SK-N-SH treated with all-trans-retinoic acid at 6 μM for 48 hours (cell line): Measurements from ENCODE around the gene ROBO2.

Experiments
- ATAC-seq: fragments of 200-7000 bp; cut with Tn5 transposase; 3 replicates; pipeline ENCODE4 v1.9.1; 2020; ENCODE audit warnings: mild to moderate bottlenecking, moderate library complexity
- ARNTL ChIP-seq: fragments of 450-650 bp; formaldehyde crosslinking; IDR thresholded peaks from 2 replicates; pipeline ENCODE4 v1.5.0; 2020; ENCODE audit warnings: low read depth, mild to moderate bottlenecking, moderate library complexity, borderline replicate concordance
- BACH2 ChIP-seq: fragments of 250-450 bp; sonication (Bioruptor Pico); IDR thresholded peaks from 2 replicates; pipeline ENCODE4 v1.9.0; 2021; ENCODE audit warnings: mild to moderate bottlenecking, borderline replicate concordance
- CSDC2 ChIP-seq: fragments of 250-450 bp; sonication (Bioruptor Pico); IDR thresholded peaks from 2 replicates; pipeline ENCODE4 v1.5.0; 2020; ENCODE audit warnings: mild to moderate bottlenecking, moderate library complexity
- CSRNP3 ChIP-seq: fragments of 250-450 bp; sonication (Bioruptor Pico); IDR thresholded peaks from 2 replicates; pipeline ENCODE4 v1.5.1; 2021; ENCODE audit warnings: mild to moderate bottlenecking, moderate library complexity
- ESRRG ChIP-seq: fragments of 250-450 bp; sonication (Bioruptor Pico); IDR thresholded peaks from 2 replicates; pipeline ENCODE4 v1.6.1; 2021; ENCODE audit warnings: mild to moderate bottlenecking
- GLIS3 ChIP-seq: fragments of 250-450 bp; sonication (Bioruptor Pico); IDR thresholded peaks from 2 replicates; pipeline ENCODE4 v1.5.0; 2020; ENCODE audit warnings: mild to moderate bottlenecking, moderate library complexity
- ISL1 ChIP-seq: fragments of 250-450 bp; sonication (Bioruptor Pico); IDR thresholded peaks from 2 replicates; pipeline ENCODE4 v2.1.2; 2022; ENCODE audit warnings: mild to moderate bottlenecking, moderate library complexity
- OSR1 ChIP-seq: fragments of 250-450 bp; sonication (Bioruptor Pico); IDR thresholded peaks from 2 replicates; pipeline ENCODE4 v1.8.0; 2022; ENCODE audit warnings: moderate library complexity, mild to moderate bottlenecking, inconsistent platforms
- PATZ1 ChIP-seq: fragments of 250-450 bp; sonication (Bioruptor Pico); IDR thresholded peaks from 2 replicates; pipeline ENCODE4 v1.8.0; 2020; ENCODE audit warnings: mild to moderate bottlenecking, moderate library complexity, borderline replicate concordance
- POU6F1 ChIP-seq: fragments of 250-450 bp; sonication (Bioruptor Pico); IDR thresholded peaks from 2 replicates; pipeline ENCODE4 v1.8.0; 2021; ENCODE audit warnings: low read depth, mild to moderate bottlenecking, moderate library complexity, borderline replicate concordance
- PPARA ChIP-seq: fragments of 250-450 bp; sonication (Bioruptor Pico); IDR thresholded peaks from 2 replicates; pipeline ENCODE4 v1.5.0; 2020; ENCODE audit warnings: mild to moderate bottlenecking, borderline replicate concordance
- RARB ChIP-seq: fragments of 250-450 bp; sonication (Bioruptor Pico); IDR thresholded peaks from 2 replicates; pipeline ENCODE4 v1.8.0; 2021; ENCODE audit warnings: mild to moderate bottlenecking, moderate library complexity
- SNAI2 ChIP-seq: fragments of 250-450 bp; sonication (Bioruptor Pico); IDR thresholded peaks from 2 replicates; pipeline ENCODE4 v1.5.0; 2020; ENCODE audit warnings: mild to moderate bottlenecking, moderate library complexity
- TCF4 ChIP-seq: fragments of 250-450 bp; sonication (Bioruptor Pico); IDR thresholded peaks from 2 replicates; pipeline ENCODE4 v1.8.0; 2021; ENCODE audit warnings: mild to moderate bottlenecking, moderate library complexity, borderline replicate concordance
- TOX ChIP-seq: fragments of 250-450 bp; sonication (Bioruptor Pico); IDR thresholded peaks from 2 replicates; pipeline ENCODE4 v1.8.0; 2021; ENCODE audit warnings: mild to moderate bottlenecking, moderate library complexity, borderline replicate concordance
- TSHZ2 ChIP-seq: fragments of 250-450 bp; sonication (Bioruptor Pico); IDR thresholded peaks from 2 replicates; pipeline ENCODE4 v1.5.0; 2020; ENCODE audit warnings: mild to moderate bottlenecking, moderate library complexity
- ZC3H10 ChIP-seq: fragments of 250-450 bp; sonication (Bioruptor Pico); IDR thresholded peaks from 2 replicates; pipeline ENCODE4 v1.5.1; 2021; ENCODE audit warnings: mild to moderate bottlenecking, moderate library complexity
- ZFP3 ChIP-seq: fragments of 250-450 bp; sonication (Bioruptor Pico); IDR thresholded peaks from 2 replicates; pipeline ENCODE4 v1.5.0; 2020; ENCODE audit warnings: mild to moderate bottlenecking, moderate library complexity
- ZFP30 ChIP-seq: fragments of 450-650 bp; formaldehyde crosslinking; IDR thresholded peaks from 2 replicates; pipeline ENCODE4 v1.5.0; 2022; ENCODE audit warnings: mild to moderate bottlenecking, moderate library complexity
- ZNF565 ChIP-seq: fragments of 450-650 bp; formaldehyde crosslinking; conservative IDR thresholded peaks from 2 replicates; pipeline ENCODE4 v1.5.0; 2020; ENCODE audit warnings: low read depth, mild to moderate bottlenecking, moderate library complexity
- ZNF70 ChIP-seq: fragments of 450-650 bp; formaldehyde crosslinking; IDR thresholded peaks from 2 replicates; pipeline ENCODE4 v1.5.0; 2020; ENCODE audit warnings: mild to moderate bottlenecking, moderate library complexity

Gene ROBO2

GRCh38 chr3:77605308-77605707 lies 565.4 kb downstream of the ROBO2 start:
- TF ChIP-seq POU6F1 = no peak
- no peak for TF ChIP-seq BACH2
- no peak for TF ChIP-seq ZFP30 (CRISPR knock-in tag)
- TF ChIP-seq ZNF70 (CRISPR knock-in tag) = no peak
- no peak for TF ChIP-seq TCF4 (CRISPR knock-in tag)
- TF ChIP-seq RARB (CRISPR knock-in tag) = no peak
- no peak for TF ChIP-seq ESRRG
- TF ChIP-seq ISL1 (CRISPR knock-in tag) = no peak
- no peak for TF ChIP-seq CSDC2
- TF ChIP-seq SNAI2 = no peak
- no peak for TF ChIP-seq ZC3H10 (CRISPR knock-in tag)
- no peak for TF ChIP-seq GLIS3 (CRISPR knock-in tag)
- no peak for TF ChIP-seq ZNF565 (CRISPR knock-in tag)
- TF ChIP-seq PPARA (CRISPR knock-in tag) = no peak
- no peak for TF ChIP-seq TSHZ2
- TF ChIP-seq OSR1 (CRISPR knock-in tag) = no peak
- no peak for TF ChIP-seq TOX (CRISPR knock-in tag)
- TF ChIP-seq ZFP3 = no peak
- no peak for ATAC-seq

GRCh38 chr3:77605865-77606264 lies 566.0 kb downstream of the ROBO2 start:
- ATAC-seq = no peak
- TF ChIP-seq ZNF565 (CRISPR knock-in tag) = no peak
- TF ChIP-seq PPARA (CRISPR knock-in tag) = no peak
- no peak for TF ChIP-seq OSR1 (CRISPR knock-in tag)

GRCh38 chr3:77606372-77606771 lies 566.5 kb downstream of the ROBO2 start:
- no peak for ATAC-seq
- TF ChIP-seq PATZ1 = no peak

GRCh38 chr3:77618686-77619085 lies 578.8 kb downstream of the ROBO2 start:
- ATAC-seq = no peak
- TF ChIP-seq ISL1 (CRISPR knock-in tag) (no peak), SNAI2 (no peak), TOX (CRISPR knock-in tag) (no peak), ESRRG (no peak), ZC3H10 (CRISPR knock-in tag) (no peak), CSRNP3 (no peak), CSDC2 (no peak), TCF4 (CRISPR knock-in tag) (no peak), ARNTL (CRISPR knock-in tag) (no peak), PATZ1 (no peak)
